ENCODE results near the gene AQP6.

AQP6 gene

GRCh38 chr12:49953151-49953550 is 19.6 kb upstream of the AQP6 start:
- TF ChIP-seq CTCF (IDR thresholded peaks at IDR 0.05; ENCODE audit: unreplicated experiment in 3 of 3) = no peak
- Mint-ChIP-seq H3K27ac (no peak overlapping the region), H3K4me3 (no peak overlapping the region), H3K36me3 (ENCODE audit: low read depth) (no peaks in the 10 kb centered on the region), H3K27me3 (ENCODE audit: low read depth) (peaks cover 56% of the 10 kb centered on the region), H3K4me1 (no peaks in the 10 kb centered on the region), H3K9me3 (no peaks in the 10 kb centered on the region)

- H3K27ac Mint-ChIP-seq = no peak overlapping the region
Measured at GRCh38 chr12:49953961-49954846, 18.5 kb upstream of the AQP6 start.

DNA sequence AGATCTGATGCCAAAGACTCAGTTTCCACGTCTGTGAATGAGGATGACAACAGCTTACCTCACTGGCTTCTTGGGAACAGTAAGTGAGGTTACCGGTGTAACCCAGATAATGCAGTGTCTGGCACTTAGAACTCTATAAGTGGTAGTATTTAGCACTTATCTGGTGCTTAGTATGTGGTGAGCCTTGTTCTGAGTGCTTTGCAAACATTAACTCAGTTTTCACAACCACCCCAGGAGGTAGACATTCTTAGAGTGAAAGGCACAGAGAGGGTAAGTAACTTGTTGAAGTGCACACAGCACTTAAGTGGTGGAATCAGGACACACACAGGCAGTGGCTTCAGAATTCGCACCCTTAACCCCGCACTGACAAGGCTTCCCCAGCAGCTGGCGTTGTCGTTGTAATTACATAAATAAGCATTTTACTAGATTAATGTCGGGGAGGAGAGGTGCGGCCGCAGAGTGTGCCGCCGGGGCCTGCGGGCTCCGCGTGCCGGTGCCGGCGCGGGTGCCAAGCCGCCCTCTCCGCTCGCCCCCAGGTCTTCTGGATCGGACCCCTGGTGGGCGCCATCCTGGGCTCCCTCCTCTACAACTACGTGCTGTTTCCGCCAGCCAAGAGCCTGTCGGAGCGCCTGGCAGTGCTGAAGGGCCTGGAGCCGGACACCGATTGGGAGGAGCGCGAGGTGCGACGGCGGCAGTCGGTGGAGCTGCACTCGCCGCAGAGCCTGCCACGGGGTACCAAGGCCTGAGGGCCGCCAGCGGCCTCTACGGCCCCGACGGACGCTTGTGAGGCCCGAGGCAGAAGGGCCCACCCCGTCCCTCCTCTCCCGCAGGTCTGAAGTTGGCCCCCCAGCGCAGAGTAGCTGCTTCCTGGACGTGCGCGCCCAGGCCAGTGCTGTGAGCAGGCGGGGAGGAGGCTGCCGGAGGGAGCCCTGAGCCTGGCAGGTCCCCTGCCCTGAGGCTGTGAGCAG is 17.6 kb upstream of the AQP6 start:
- no peak overlapping the region for H3K27ac Mint-ChIP-seq
- H3K4me3 Mint-ChIP-seq = no peak overlapping the region
- H3K4me1 Mint-ChIP-seq = peaks cover 11% of the 10 kb centered on the region
- no peak for TF ChIP-seq CTCF (IDR thresholded peaks at IDR 0.05; ENCODE audit: unreplicated experiment in 3 of 3)
- H3K9me3 Mint-ChIP-seq = no peaks in the 10 kb centered on the region
- no peaks in the 10 kb centered on the region for H3K36me3 Mint-ChIP-seq (ENCODE audit: low read depth)
- H3K27me3 Mint-ChIP-seq (ENCODE audit: low read depth) = peaks cover 69% of the 10 kb centered on the region

More at GRCh38 chr12:49953961-49954846, 18.5 kb upstream of the AQP6 start:
- peaks cover 4% of the 10 kb centered on the region for H3K4me1 Mint-ChIP-seq
- H3K9me3 Mint-ChIP-seq = no peaks in the 10 kb centered on the region
- no peak overlapping the region for H3K4me3 Mint-ChIP-seq
- no peak for TF ChIP-seq CTCF (IDR thresholded peaks at IDR 0.05; ENCODE audit: unreplicated experiment in 3 of 3)
- H3K27me3 Mint-ChIP-seq (ENCODE audit: low read depth) = peaks cover 65% of the 10 kb centered on the region
- no peaks in the 10 kb centered on the region for H3K36me3 Mint-ChIP-seq (ENCODE audit: low read depth)

DNA sequence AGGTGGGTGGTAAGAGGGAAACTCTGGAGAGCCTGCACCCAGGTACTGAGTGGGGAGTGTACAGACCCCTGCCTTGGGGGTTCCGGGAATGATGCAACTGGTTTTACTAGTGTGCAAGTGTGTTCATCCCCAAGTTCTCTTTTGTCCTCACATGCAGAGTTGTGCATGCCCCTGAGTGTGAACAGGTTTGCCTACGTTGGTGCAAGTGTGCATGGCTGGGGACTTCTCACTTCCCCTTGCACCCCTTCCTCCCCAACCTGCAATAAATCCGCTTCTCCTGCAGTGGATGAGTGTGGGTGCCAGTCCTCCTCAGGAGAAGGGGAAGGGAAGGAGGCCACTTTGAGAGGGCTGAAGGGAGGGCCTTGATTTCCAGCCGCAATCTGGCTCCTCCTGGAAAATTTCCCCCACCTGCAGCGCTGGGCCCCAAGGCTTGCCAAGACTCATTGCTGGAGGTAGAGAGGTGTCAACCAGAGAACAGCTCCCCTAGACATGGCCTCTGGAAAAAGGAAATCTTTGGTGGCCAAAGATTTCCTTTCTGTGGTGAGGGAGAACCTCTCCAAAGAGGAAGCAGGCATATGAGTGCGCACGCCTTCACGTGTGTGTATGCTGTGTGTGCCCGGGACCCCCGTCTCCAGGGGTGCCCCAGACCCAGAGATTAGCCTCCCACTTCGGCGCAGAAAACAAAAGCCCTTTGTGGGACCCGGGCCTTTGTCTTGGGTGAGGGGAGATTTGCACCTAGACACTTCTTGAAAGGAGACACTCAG is 16.7 kb upstream of the AQP6 start:
- Mint-ChIP-seq H3K27me3 (ENCODE audit: low read depth) (peaks cover 75% of the 10 kb centered on the region), H3K9me3 (peaks cover 3% of the 10 kb centered on the region), H3K4me3 (no peak overlapping the region), H3K36me3 (ENCODE audit: low read depth) (no peaks in the 10 kb centered on the region), H3K4me1 (peaks cover 17% of the 10 kb centered on the region), H3K27ac (no peak overlapping the region)
- TF ChIP-seq CTCF (IDR thresholded peaks at IDR 0.05; ENCODE audit: unreplicated experiment in 3 of 3) = no peak

DNA sequence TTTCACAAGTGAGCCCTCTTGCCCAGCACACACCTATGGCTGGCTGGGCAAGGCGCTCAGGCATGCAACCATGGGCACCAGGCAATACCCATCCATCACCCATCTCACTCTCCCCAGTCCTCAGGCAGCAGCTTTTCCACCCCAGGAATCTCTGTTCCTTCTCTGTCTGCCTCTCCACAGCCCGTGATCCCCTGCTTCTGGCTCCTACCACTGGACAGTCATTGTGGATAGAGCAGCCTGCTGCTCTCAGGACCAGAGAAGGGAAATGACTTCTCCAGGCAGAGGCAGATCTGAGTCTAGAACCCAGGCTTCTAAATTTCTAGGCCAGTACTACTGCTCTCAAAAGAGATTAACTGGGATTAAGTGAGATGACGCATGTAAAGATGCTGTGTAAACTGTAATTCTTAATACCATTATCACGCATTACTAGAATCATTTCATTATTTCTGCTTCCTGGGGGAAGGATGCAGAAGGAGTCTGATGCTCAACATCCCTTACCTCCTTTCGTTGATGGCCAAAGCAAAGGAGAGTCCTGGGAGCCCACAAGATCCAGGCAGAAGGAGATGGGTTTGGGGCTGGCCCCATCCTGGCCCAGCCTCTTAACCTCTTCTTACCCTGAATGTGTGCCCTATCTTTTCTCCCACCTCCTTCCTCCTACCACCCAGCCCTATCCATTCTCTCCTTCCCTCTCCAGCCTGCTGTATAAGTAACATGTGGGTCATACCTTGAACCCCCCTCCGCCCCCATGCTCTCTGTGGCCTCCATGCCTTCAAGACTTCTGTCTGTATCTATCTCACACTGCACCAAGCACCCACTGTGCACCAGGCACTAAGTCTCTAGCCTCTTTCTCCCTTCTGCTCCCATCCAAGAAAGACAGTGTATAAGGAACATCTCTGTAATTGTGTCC is 15.8 kb upstream of the AQP6 start:
- H3K9me3 Mint-ChIP-seq = peaks cover 3% of the 10 kb centered on the region
- no peak overlapping the region for H3K27ac Mint-ChIP-seq
- H3K4me1 Mint-ChIP-seq = peaks cover 17% of the 10 kb centered on the region
- H3K36me3 Mint-ChIP-seq (ENCODE audit: low read depth) = no peaks in the 10 kb centered on the region
- H3K4me3 Mint-ChIP-seq = no peak overlapping the region
- TF ChIP-seq CTCF (IDR thresholded peaks at IDR 0.05; ENCODE audit: unreplicated experiment in 3 of 3) = no peak
- H3K27me3 Mint-ChIP-seq (ENCODE audit: low read depth) = peaks cover 71% of the 10 kb centered on the region

Data from nephron (organoid).